ENCODE results near the gene HRNR. TPM values are rescaled to one million over a fixed set of nuclear protein-coding genes. Genes with fewer than 3 reads are reported as not detected.

Gene HRNR
- total RNA-seq, 1 experiment from 2014 or later = not detected

DNA sequence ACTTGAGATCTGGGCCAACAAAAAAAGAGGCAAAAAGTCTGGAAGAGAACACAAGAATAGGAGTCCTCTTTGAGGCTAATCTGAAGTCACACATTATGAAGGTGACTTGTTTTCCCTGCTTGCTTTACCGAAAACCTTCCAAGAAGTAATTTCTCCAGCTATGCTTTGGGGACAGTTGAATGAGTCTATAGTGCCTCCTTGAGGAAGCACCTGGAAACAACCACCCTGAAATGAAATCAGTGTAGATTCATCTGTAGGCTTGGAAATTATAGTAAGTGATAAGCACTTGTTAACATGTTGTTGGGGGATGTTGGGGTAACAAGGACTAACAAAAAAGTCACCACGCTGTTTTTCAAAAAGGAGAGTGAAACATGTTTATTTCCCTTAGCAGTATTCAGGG, 41.6 kb downstream of the HRNR start:
- Histone ChIP-seq H3K79me2 (ENCODE audit: low read length) (no peaks in the 10 kb centered on the region), H3K27ac (ENCODE audit: low read length) (no peak overlapping the region), H3K4me1 (ENCODE audit: insufficient read depth, low read length) (peaks cover 11% of the 10 kb centered on the region), H3K36me3 (ENCODE audit: low read depth, low read length) (no peaks in the 10 kb centered on the region), H2AFZ (ENCODE audit: low read length) (no peak overlapping the region), H3K4me3 (ENCODE audit: low read length) (no peak overlapping the region), H3K9ac (ENCODE audit: low read length) (no peak overlapping the region), H3F3A (ENCODE audit: low read length, unreplicated experiment) (no peaks in the 10 kb centered on the region), H4K20me1 (ENCODE audit: low read length) (no peaks in the 10 kb centered on the region), H3K9me3 (ENCODE audit: low read length) (no peaks in the 10 kb centered on the region), H3K27me3 (ENCODE audit: low read length) (no peaks in the 10 kb centered on the region), H3K9me2 (replicated peaks; ENCODE audit: low read length) (no peaks in the 10 kb centered on the region), H3K4me2 (ENCODE audit: low read length) (no peak overlapping the region)
- CTCF ChIA-PET = no interaction called here
- BruUV-seq (replicated peaks) = no TSS peak
- DNase-seq (peak; percentile 41), ATAC-seq (no peak)
- POLR2A ChIA-PET (ENCODE audit: unreplicated experiment) = no interaction called here
- TF ChIP-seq, protein P1, sequence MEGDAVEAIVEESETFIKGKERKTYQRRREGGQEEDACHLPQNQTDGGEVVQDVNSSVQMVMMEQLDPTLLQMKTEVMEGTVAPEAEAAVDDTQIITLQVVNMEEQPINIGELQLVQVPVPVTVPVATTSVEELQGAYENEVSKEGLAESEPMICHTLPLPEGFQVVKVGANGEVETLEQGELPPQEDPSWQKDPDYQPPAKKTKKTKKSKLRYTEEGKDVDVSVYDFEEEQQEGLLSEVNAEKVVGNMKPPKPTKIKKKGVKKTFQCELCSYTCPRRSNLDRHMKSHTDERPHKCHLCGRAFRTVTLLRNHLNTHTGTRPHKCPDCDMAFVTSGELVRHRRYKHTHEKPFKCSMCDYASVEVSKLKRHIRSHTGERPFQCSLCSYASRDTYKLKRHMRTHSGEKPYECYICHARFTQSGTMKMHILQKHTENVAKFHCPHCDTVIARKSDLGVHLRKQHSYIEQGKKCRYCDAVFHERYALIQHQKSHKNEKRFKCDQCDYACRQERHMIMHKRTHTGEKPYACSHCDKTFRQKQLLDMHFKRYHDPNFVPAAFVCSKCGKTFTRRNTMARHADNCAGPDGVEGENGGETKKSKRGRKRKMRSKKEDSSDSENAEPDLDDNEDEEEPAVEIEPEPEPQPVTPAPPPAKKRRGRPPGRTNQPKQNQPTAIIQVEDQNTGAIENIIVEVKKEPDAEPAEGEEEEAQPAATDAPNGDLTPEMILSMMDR (conservative IDR thresholded peaks at IDR 0.05; ENCODE audit: low read depth, low read length) = peak; percentile 72
- no peak for TF ChIP-seq EZH2 (IDR thresholded peaks at IDR 0.05; ENCODE audit: low read length, unreplicated experiment)
- intact Hi-C loops (cut with micrococcal nuclease) = no loop called here

- Histone ChIP-seq H4K20me1 (ENCODE audit: low read length) (no peaks in the 10 kb centered on the region), H3K36me3 (ENCODE audit: low read depth, low read length) (no peaks in the 10 kb centered on the region), H3K4me3 (ENCODE audit: low read length) (no peak overlapping the region), H3K4me1 (ENCODE audit: insufficient read depth, low read length) (peaks cover 11% of the 10 kb centered on the region), H3K9me3 (ENCODE audit: low read length) (no peaks in the 10 kb centered on the region), H3K9me2 (replicated peaks; ENCODE audit: low read length) (no peaks in the 10 kb centered on the region), H3K27me3 (ENCODE audit: low read length) (no peaks in the 10 kb centered on the region), H3K4me2 (ENCODE audit: low read length) (no peak overlapping the region), H3K79me2 (ENCODE audit: low read length) (no peaks in the 10 kb centered on the region), H3F3A (ENCODE audit: low read length, unreplicated experiment) (no peaks in the 10 kb centered on the region), H2AFZ (ENCODE audit: low read length) (no peak overlapping the region), H3K27ac (ENCODE audit: low read length) (no peak overlapping the region), H3K9ac (ENCODE audit: low read length) (no peak overlapping the region)
- BruUV-seq (replicated peaks) = no TSS peak
- ChIA-PET POLR2A (ENCODE audit: unreplicated experiment) (no interaction called here), CTCF (interaction anchor here (0.7 kb wide), 1 partner anchor 20 kb away, joined by 5 read pairs; no protein-coding TSS in a partner anchor)
- intact Hi-C loops (cut with micrococcal nuclease) = no loop called here
- ATAC-seq (no peak), DNase-seq (no peak)
- TF ChIP-seq, protein P1 (conservative IDR thresholded peaks at IDR 0.05; ENCODE audit: low read depth, low read length) = no peak
- TF ChIP-seq EZH2 (IDR thresholded peaks at IDR 0.05; ENCODE audit: low read length, unreplicated experiment) = no peak
- no peak for TF ChIP-seq EZH2phosphoT487 (IDR thresholded peaks at IDR 0.05; ENCODE audit: borderline replicate concordance, low read length)
These were observed 44.4 kb downstream of the HRNR start for GRCh38 chr1:152179566-152179965.

- TF ChIP-seq EZH2 (IDR thresholded peaks at IDR 0.05; ENCODE audit: low read length, unreplicated experiment) (no peak), EZH2phosphoT487 (IDR thresholded peaks at IDR 0.05; ENCODE audit: borderline replicate concordance, low read length) (no peak)
- TF ChIP-seq, protein P1 (conservative IDR thresholded peaks at IDR 0.05; ENCODE audit: low read depth, low read length) = no peak
- no peak for ATAC-seq
- no peaks in the 10 kb centered on the region for H4K20me1 ChIP-seq (ENCODE audit: low read length)
- H3K9me3 ChIP-seq (ENCODE audit: low read length) = no peaks in the 10 kb centered on the region
- no peak overlapping the region for H3K27ac ChIP-seq (ENCODE audit: low read length)
- H3K4me1 ChIP-seq (ENCODE audit: insufficient read depth, low read length) = 0 out of 2 replicates have a peak, but pooled peaks cover 5% of the 10 kb centered on the region
- H3K4me3 ChIP-seq (ENCODE audit: low read length) = no peak overlapping the region
- ChIA-PET POLR2A (ENCODE audit: unreplicated experiment) (no interaction called here), CTCF (no interaction called here)
- no peaks in the 10 kb centered on the region for H3K9me2 ChIP-seq (replicated peaks; ENCODE audit: low read length)
- peaks cover 24% of the 10 kb centered on the region for H3K27me3 ChIP-seq (ENCODE audit: low read length)
- no peak for DNase-seq
- no peaks in the 10 kb centered on the region for H3F3A ChIP-seq (ENCODE audit: low read length, unreplicated experiment)
- H3K36me3 ChIP-seq (ENCODE audit: low read depth, low read length) = no peaks in the 10 kb centered on the region
- no peak overlapping the region for H2AFZ ChIP-seq (ENCODE audit: low read length)
- H3K4me2 ChIP-seq (ENCODE audit: low read length) = no peak overlapping the region
- H3K9ac ChIP-seq (ENCODE audit: low read length) = no peak overlapping the region
- no peaks in the 10 kb centered on the region for H3K79me2 ChIP-seq (ENCODE audit: low read length)
- intact Hi-C loops (cut with micrococcal nuclease) = no loop called here
- BruUV-seq (replicated peaks) = no TSS peak
These were observed 53.6 kb downstream of the HRNR start for GRCh38 chr1:152170287-152170905.

Measured in PC-3 (cell line).